OCI-LY7 (cell line): ENCODE results near the gene ALS2CL.

ENCODE experiments used
- CTCF ChIP-seq: fragments of 200-600 bp; sonication (generic); conservative IDR thresholded peaks from 2 replicates; pipeline ENCODE4 v1.5.1; 2014; ENCODE audit warnings: mild to moderate bottlenecking, antibody characterized with exemption, low read length, moderate library complexity, mixed read lengths
- EZH2phosphoT487 ChIP-seq: fragments of 200-600 bp; sonication (generic); IDR thresholded peaks from 2 replicates; pipeline ENCODE4 v1.6.1; 2018; ENCODE audit warnings: low read depth, borderline replicate concordance, mild to moderate bottlenecking, mixed run types, antibody characterized with exemption, low read length, moderate library complexity, mixed read lengths

- TF ChIP-seq CTCF (no peak), EZH2phosphoT487 (no peak)
Observed at GRCh38 chr3:46667657-46668056, 25.8 kb downstream of the ALS2CL start.
